HG03097 (cell line): ENCODE measurements around the gene ZBTB21.
"Not testable (repeated sequence)": the region's sequence is repeated elsewhere in the genome, so short reads cannot be mapped to it uniquely, and the experiment has no call there.

Experiments used
- ATAC-seq: cut with Tn5 transposase; IDR thresholded peaks from one replicate; pipeline ENCODE4 v1.9.1; 2021; ENCODE audit not compliant: unreplicated experiment, low FRiP score

The ZBTB21 gene

GRCh38 chr21:41972511-41973205 is 37.5 kb downstream of the ZBTB21 start:
- ATAC-seq, result no peak

DNA sequence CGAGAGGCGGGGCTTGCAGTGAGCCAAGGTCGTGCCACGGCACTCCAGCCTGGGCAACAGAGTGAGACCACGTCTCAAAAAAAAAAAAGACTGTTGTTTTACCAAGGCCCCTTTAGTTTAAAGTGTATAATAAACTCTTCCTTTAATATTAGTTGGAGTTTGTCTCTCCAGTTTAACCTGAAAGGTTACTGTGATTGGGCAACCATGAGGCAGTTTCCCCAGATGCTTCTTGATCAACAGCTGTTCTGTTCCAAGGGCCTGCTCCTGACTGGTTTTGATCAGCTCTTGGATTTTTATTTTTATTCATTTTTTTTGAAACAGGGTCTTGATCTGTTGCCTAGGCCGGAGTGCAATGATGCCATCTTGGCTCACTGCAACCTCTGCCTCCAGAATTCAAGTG is 38.3 kb downstream of the ZBTB21 start:
- no peak for ATAC-seq

DNA sequence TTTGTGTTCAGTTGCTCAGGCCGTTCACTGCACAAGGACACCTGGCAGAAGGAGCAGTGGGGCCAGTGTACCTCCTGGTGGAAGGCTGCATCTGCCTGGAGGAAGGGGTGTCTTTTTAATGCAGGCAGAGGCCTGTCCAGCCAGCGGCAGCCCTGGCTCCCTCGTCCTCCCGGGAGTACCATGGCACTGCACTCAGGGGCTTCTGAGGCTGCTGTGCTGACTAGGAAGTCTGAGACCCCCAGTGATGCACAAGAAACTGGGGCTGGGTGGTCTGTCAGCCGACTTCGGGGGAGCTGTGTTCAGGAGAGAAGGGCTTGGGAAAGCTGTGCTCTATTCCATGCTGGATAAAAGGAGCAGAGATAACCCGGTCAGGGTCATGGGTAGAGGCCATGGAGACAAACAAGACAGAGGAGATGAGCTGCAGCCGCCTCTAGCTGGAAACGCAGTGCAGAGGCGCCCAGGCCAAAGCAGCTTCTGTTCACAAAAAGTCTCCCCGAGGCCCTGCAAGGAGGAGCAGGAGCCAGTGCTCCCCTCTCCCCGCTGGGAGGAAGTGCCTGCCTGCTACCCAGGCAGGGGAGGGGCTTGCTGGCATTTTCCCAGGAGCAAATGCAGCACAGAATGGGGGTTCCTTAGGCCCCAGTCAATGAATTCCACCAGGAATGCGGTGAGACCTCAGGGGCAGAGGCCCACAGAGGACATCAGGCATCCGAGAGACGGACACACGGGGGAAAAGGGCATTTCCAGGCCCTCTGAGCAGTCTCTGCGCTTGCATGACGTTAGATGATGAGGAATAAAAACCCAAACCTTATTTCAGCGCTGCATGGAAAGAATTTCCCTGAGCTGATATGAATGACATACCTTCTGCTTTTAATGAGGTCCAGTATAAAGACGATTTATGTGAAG is 39.2 kb downstream of the ZBTB21 start:
- no peak for ATAC-seq

GRCh38 chr21:41970106-41970391 is 40.1 kb downstream of the ZBTB21 start:
- no peak for ATAC-seq

GRCh38 chr21:41967708-41968107 is 42.5 kb downstream of the ZBTB21 start:
- ATAC-seq, result no peak

GRCh38 chr21:41966872-41967621 is 43.1 kb downstream of the ZBTB21 start:
- no peak for ATAC-seq

- no peak for ATAC-seq
Observed at GRCh38 chr21:41966041-41966833, 43.9 kb downstream of the ZBTB21 start.

DNA sequence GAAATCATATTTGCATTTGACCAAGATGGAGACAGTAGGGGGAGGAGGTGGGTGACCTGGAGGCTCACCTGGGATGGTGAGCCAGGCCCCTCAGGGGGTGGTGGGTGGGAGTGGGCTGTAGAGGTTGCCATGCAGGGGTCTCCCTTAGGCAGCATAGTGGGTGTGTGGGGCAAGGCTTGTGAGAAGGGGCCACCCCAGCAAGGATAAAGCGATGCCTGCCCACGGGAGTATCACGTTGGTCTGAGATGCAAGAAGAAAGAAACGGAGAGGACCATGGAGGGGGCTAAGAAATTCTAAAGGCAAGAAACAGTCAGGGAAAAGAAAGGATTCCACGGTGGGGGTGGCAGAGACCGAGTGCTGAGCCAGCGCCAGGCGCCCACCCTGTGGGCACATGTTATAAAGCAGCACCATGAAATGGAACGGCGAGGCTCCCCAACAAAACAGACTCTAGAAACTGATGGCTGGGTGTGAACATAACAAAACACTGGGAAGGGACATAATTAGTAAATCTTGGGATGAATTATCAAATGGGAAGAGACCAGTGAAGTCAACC is 44.6 kb downstream of the ZBTB21 start:
- no peak for ATAC-seq

DNA sequence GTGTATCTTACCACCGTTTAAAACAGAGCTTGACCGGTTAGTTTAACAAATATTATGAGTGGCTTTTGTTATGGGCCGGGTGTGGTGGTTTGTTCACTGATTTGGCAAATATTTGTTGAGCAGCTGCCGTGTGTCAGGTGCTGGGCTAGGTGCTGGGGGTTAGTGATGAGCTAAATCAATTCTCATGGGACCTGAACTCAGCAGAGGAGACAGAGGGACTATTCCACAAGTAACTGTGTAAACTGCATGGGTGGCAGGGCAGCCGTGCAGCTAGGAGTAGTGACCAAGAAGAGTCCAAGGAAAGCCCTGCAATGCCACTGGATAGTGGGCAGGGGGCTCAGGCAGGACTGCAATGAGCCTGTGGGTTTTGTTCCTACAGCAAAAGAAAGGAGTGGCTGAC is 45.1 kb downstream of the ZBTB21 start:
- ATAC-seq, result no peak

- ATAC-seq, result no peak
Observed at GRCh38 chr21:41964171-41964570, 46.0 kb downstream of the ZBTB21 start.

GRCh38 chr21:41962425-41962966 is 47.7 kb downstream of the ZBTB21 start:
- ATAC-seq, result no peak

DNA sequence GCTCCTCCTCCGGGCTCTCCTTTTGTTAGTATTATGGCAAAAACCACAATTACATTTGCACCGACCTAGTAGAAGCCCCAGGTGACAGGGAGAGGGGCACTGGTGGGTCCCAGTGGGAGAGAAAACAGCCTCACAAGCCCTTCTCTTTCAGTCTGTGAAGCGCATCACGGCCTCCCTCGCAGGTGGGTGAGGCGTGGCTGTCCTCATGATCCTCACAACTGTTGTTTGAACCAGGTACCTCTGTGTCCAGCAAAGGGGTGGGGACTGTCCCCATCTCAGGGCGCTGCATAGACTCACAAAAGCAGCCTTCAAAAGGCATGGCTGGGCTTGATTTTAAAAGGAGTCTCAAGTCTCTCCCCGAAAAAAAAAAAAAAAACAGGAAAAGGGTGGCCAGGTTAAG is 48.4 kb downstream of the ZBTB21 start:
- no peak for ATAC-seq

GRCh38 chr21:41961282-41961701 is 48.9 kb downstream of the ZBTB21 start:
- ATAC-seq, result no peak

- no peak for ATAC-seq
Observed at GRCh38 chr21:41960386-41960785, 49.8 kb downstream of the ZBTB21 start.

DNA sequence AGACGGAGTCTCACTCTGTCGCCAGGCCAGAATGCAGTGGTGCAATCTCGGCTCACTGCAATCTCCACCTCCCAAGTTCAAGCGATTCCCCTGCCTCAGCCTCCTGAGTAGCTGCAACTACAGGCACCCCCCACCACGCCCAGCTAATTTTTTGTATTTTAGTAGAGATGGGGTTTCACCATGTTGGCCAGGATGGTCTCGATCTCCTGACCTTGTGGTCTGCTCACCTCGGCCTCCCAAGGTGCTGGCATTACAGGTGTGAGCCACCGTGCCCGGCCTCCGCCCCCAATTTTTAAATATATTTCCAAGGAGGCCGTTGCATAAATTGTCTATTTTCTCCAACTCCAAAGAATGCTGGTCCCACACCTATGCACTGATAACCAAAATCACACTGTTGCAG is 50.5 kb downstream of the ZBTB21 start:
- ATAC-seq, result not testable (repeated sequence)

GRCh38 chr21:41958886-41959563 is 51.1 kb downstream of the ZBTB21 start:
- ATAC-seq, result no peak

GRCh38 chr21:41957991-41958766 is 52.0 kb downstream of the ZBTB21 start:
- no peak for ATAC-seq

- ATAC-seq, result no peak
Observed at GRCh38 chr21:41956926-41957729, 53.0 kb downstream of the ZBTB21 start.
